Kidney epithelial cell (primary cell): ENCODE results near the gene DCXR. TPM values are rescaled to one million over a fixed set of nuclear protein-coding genes. Genes with fewer than 3 reads are reported as not detected.

Experiments used
- DNase-seq: peaks from one replicate; pipeline ENCODE4 v3.0.0-alpha.2; 2010; ENCODE audit warnings: low read depth
- H3K27me3 ChIP-seq: 2 replicates; pipeline ENCODE4 v1.6.0; 2011; ENCODE audit warnings: low read length; ENCODE audit not compliant: control insufficient read depth, insufficient read depth
- H3K36me3 ChIP-seq: 2 replicates; pipeline ENCODE4 v1.5.1; 2011; ENCODE audit warnings: low read length; ENCODE audit not compliant: control insufficient read depth, insufficient read depth
- H3K4me3 ChIP-seq: 2 replicates; pipeline ENCODE4 v1.5.1; 2011; ENCODE audit warnings: low read depth, mild to moderate bottlenecking, control low read depth, low read length
- CTCF ChIP-seq: IDR thresholded peaks from 2 replicates; pipeline ENCODE4 v1.5.1; 2011; ENCODE audit warnings: mild to moderate bottlenecking, moderate library complexity, low read length, control low read depth, inconsistent platforms; ENCODE audit not compliant: insufficient read depth, poor library complexity, severe bottlenecking
- total RNA-seq: library from RNA; depleted of rRNA; stranded (reverse); fragments of >200 nt; gene quantifications from 2 replicates; pipeline ENCODE4 v1.2.3, GENCODE V29; 2015

The DCXR gene
- total RNA-seq, 1 donor from 2014 or later, result 70.8 TPM

GRCh38 chr17:82047914-82048570 is 10.5 kb upstream of the DCXR start:
- no peak for DNase-seq
- TF ChIP-seq CTCF, result no peak
- no peaks in the 10 kb centered on the region for H3K27me3 ChIP-seq
- no peak overlapping the region for H3K4me3 ChIP-seq
- peaks cover 3% of the 10 kb centered on the region for H3K36me3 ChIP-seq

GRCh38 chr17:82047379-82047778 is 9.9 kb upstream of the DCXR start:
- Histone ChIP-seq H3K4me3 (no peak overlapping the region), H3K27me3 (no peaks in the 10 kb centered on the region), H3K36me3 (peaks cover 3% of the 10 kb centered on the region)
- no peak for DNase-seq
- no peak for TF ChIP-seq CTCF

- Histone ChIP-seq H3K27me3 (no peaks in the 10 kb centered on the region), H3K36me3 (peaks cover 3% of the 10 kb centered on the region), H3K4me3 (no peak overlapping the region)
- no peak for DNase-seq
- no peak for TF ChIP-seq CTCF
Observed at GRCh38 chr17:82046903-82047302, 9.4 kb upstream of the DCXR start.

- DNase-seq, result no peak
- no peak for TF ChIP-seq CTCF
Observed at GRCh38 chr17:82045936-82046484, 8.5 kb upstream of the DCXR start.

GRCh38 chr17:82043507-82043906 is 6.0 kb upstream of the DCXR start:
- DNase-seq, result no peak
- no peaks in the 10 kb centered on the region for H3K27me3 ChIP-seq
- peaks cover 1% of the 10 kb centered on the region for H3K36me3 ChIP-seq
- no peak for TF ChIP-seq CTCF
- no peak overlapping the region for H3K4me3 ChIP-seq

More at GRCh38 chr17:82045936-82046484, 8.5 kb upstream of the DCXR start:
- Histone ChIP-seq H3K36me3 (peaks cover 3% of the 10 kb centered on the region), H3K4me3 (no peak overlapping the region), H3K27me3 (no peaks in the 10 kb centered on the region)

- Histone ChIP-seq H3K36me3 (no peaks in the 10 kb centered on the region), H3K27me3 (no peaks in the 10 kb centered on the region), H3K4me3 (no peak overlapping the region)
- DNase-seq, result no peak
- no peak for TF ChIP-seq CTCF
Observed at GRCh38 chr17:82042649-82043048, 5.2 kb upstream of the DCXR start.
